Tibial nerve (tissue), 3 donors: Measurements from ENCODE around the gene KCNQ1.

ENCODE experiments used
- CTCF ChIP-seq, 5 experiments: fragments of 200-600 bp in 3 of 5; fragments of 450-650 bp in 2 of 5; sonication (generic) in 3 of 5; IDR thresholded peaks; one replicate each; pipeline ENCODE4 v1.5.1; 2016 to 2019; ENCODE audit warnings: antibody characterized with exemption in 5 of 5, mild to moderate bottlenecking in 3 of 5, moderate library complexity in 2 of 5
- POLR2A ChIP-seq, 2 donors: fragments of 450-650 bp; IDR thresholded peaks; one replicate each; pipeline ENCODE4 v1.6.1; 2017; ENCODE audit warnings: antibody characterized with exemption in 2 of 2, mild to moderate bottlenecking in 2 of 2, moderate library complexity in 2 of 2

DNA sequence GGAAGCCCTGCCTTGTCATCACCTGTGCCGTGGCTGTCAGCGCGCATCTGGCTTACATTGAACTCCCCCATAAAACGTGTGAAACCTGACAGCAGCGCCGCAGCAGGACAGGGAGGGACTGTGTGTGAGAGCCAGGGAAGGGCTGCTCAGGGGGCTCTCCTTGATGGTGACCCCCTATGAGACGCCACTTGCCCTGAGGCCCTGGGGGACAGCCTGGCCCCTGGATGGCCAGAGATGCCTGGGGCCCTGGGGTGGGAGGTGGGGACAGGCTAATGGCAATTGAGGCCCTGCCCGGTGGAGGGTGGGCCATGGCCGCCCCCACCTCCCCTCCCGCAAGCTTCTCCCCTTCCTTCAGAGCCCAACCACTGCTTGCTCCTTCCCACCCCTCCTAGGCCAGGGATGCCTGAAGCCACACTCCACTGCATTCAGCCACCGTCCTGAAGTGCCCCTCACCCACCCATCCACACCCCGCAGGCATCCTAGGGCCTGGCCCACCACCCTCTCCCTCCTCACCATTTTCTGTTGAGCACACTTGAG, 290.3 kb downstream of the KCNQ1 start:
- no peak for TF ChIP-seq CTCF (IDR thresholded peaks at IDR 0.05)
- no peak for TF ChIP-seq POLR2A (IDR thresholded peaks at IDR 0.05)
